Neural progenitor cell (in vitro differentiated cells): ENCODE results near the gene PEX14. TPM values are rescaled to one million over a fixed set of nuclear protein-coding genes. Genes with fewer than 3 reads are reported as not detected.

Source experiments
- DNase-seq: peaks from one replicate; pipeline ENCODE4 v3.0.0-alpha.2; 2016; ENCODE audit warnings: low spot score
- H2AFZ ChIP-seq: fragments of 200-600 bp; sonication (generic); replicated peaks from 2 replicates; pipeline ENCODE4 v1.6.1; 2016; ENCODE audit warnings: antibody characterized with exemption
- H3F3A ChIP-seq: fragments of 200-600 bp; sonication (generic); 2 replicates; pipeline ENCODE4 v1.6.1; 2016; ENCODE audit warnings: antibody characterized with exemption, low read depth
- H3K27ac ChIP-seq: fragments of 200-600 bp; sonication (generic); 2 replicates; pipeline ENCODE4 v1.5.1; 2016; ENCODE audit warnings: mild to moderate bottlenecking
- H3K27me3 ChIP-seq: fragments of 200-600 bp; sonication (generic); 2 replicates; pipeline ENCODE4 v1.6.1; 2016; ENCODE audit warnings: mild to moderate bottlenecking, moderate library complexity
- H3K36me3 ChIP-seq: fragments of 200-600 bp; sonication (generic); 2 replicates; pipeline ENCODE4 v1.5.1; 2016
- H3K4me1 ChIP-seq: fragments of 200-600 bp; sonication (generic); 2 replicates; pipeline ENCODE4 v1.6.1; 2016; ENCODE audit warnings: mixed run types
- H3K4me2 ChIP-seq: fragments of 200-600 bp; sonication (generic); 2 replicates; pipeline ENCODE4 v1.6.1; 2016
- H3K4me3 ChIP-seq: fragments of 200-600 bp; sonication (generic); 2 replicates; pipeline ENCODE4 v1.5.1; 2016
- H3K79me2 ChIP-seq: fragments of 200-600 bp; sonication (generic); 2 replicates; pipeline ENCODE4 v1.6.1; 2016; ENCODE audit warnings: low read depth
- H3K9ac ChIP-seq: fragments of 200-600 bp; sonication (generic); 2 replicates; pipeline ENCODE4 v1.6.1; 2016
- H3K9me3 ChIP-seq: fragments of 200-600 bp; sonication (generic); 2 replicates; pipeline ENCODE4 v1.5.1; 2016; ENCODE audit warnings: low read depth
- H4K20me1 ChIP-seq: fragments of 200-600 bp; sonication (generic); 2 replicates; pipeline ENCODE4 v1.6.1; 2016; ENCODE audit warnings: low read depth
- H3K27ac Mint-ChIP-seq: 3 replicates; pipeline ENCODE4 v1.8.0; 2021; ENCODE audit warnings: mixed read lengths
- H3K27me3 Mint-ChIP-seq: 2 replicates; pipeline ENCODE4 v1.8.0; 2022; ENCODE audit warnings: low read depth, mild to moderate bottlenecking, inconsistent platforms, moderate library complexity, mixed read lengths; ENCODE audit not compliant: insufficient read depth
- H3K36me3 Mint-ChIP-seq: 3 replicates; pipeline ENCODE4 v1.8.0; 2021; ENCODE audit warnings: mixed read lengths
- H3K4me1 Mint-ChIP-seq: 3 replicates; pipeline ENCODE4 v1.8.0; 2021; ENCODE audit warnings: mixed read lengths
- H3K4me3 Mint-ChIP-seq: 3 replicates; pipeline ENCODE4 v1.8.0; 2021; ENCODE audit warnings: mild to moderate bottlenecking, moderate library complexity, mixed read lengths
- H3K9me3 Mint-ChIP-seq: 3 replicates; pipeline ENCODE4 v1.8.0; 2020; ENCODE audit warnings: mixed read lengths
- EZH2 ChIP-seq: fragments of 200-600 bp; sonication (generic); IDR thresholded peaks from 2 replicates; pipeline ENCODE4 v1.6.1; 2017; ENCODE audit warnings: antibody characterized with exemption, mild to moderate bottlenecking, moderate library complexity
- EZH2phosphoT487 ChIP-seq: fragments of 200-600 bp; sonication (generic); IDR thresholded peaks from 2 replicates; pipeline ENCODE4 v1.6.1; 2017; ENCODE audit warnings: antibody characterized with exemption
- total RNA-seq: library from RNA; depleted of rRNA; stranded (reverse); fragments of >200 nt; gene quantifications from 2 replicates; pipeline ENCODE4 v1.2.3, GENCODE V29; 2015; ENCODE audit warnings: low replicate concordance
- TF ChIP-seq, protein P1 (sequence below): fragments of 200-600 bp; sonication (generic); IDR thresholded peaks from 2 replicates; pipeline ENCODE4 v1.5.1; 2017; ENCODE audit warnings: antibody characterized with exemption, mild to moderate bottlenecking

Gene PEX14
- total RNA-seq, 1 donor from 2014 or later = 9.3 TPM

DNA sequence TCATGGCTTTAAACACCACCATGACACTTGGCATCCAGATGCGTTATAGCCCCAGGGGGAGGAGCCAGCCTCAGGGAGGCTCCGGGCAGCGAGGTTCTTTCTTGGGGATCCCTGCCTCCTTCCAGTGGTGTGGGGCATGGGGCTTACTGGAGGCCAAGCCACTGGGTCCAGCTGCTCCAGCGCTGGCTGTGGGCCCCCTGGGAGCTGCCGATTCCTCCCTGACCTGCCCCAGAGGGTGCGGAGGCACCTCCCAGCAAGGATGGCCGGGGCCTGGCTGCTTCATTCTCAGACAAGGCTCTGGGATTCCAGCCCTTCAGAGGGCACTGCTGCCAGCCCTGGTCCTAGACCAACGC lies 159.3 kb downstream of the PEX14 start:
- Mint-ChIP-seq H3K36me3 (peaks cover 3% of the 10 kb centered on the region), H3K4me3 (no peak overlapping the region), H3K27me3 (peaks cover 10% of the 10 kb centered on the region), H3K9me3 (no peaks in the 10 kb centered on the region), H3K27ac (peak overlapping the region; percentile 33), H3K4me1 (peaks cover 41% of the 10 kb centered on the region)
- Histone ChIP-seq H4K20me1 (peaks cover 42% of the 10 kb centered on the region), H3K79me2 (no peaks in the 10 kb centered on the region), H3K4me2 (no peak overlapping the region), H3K36me3 (no peaks in the 10 kb centered on the region), H3K9ac (no peak overlapping the region), H3K4me1 (peaks cover 35% of the 10 kb centered on the region), H3K9me3 (no peaks in the 10 kb centered on the region), H3K4me3 (no peak overlapping the region), H3F3A (peaks cover 31% of the 10 kb centered on the region), H3K27me3 (peaks cover 22% of the 10 kb centered on the region), H3K27ac (no peak overlapping the region), H2AFZ (no peak overlapping the region)
- no peak for DNase-seq
- no peak for TF ChIP-seq EZH2phosphoT487
- TF ChIP-seq EZH2 = no peak
- TF ChIP-seq, protein P1, sequence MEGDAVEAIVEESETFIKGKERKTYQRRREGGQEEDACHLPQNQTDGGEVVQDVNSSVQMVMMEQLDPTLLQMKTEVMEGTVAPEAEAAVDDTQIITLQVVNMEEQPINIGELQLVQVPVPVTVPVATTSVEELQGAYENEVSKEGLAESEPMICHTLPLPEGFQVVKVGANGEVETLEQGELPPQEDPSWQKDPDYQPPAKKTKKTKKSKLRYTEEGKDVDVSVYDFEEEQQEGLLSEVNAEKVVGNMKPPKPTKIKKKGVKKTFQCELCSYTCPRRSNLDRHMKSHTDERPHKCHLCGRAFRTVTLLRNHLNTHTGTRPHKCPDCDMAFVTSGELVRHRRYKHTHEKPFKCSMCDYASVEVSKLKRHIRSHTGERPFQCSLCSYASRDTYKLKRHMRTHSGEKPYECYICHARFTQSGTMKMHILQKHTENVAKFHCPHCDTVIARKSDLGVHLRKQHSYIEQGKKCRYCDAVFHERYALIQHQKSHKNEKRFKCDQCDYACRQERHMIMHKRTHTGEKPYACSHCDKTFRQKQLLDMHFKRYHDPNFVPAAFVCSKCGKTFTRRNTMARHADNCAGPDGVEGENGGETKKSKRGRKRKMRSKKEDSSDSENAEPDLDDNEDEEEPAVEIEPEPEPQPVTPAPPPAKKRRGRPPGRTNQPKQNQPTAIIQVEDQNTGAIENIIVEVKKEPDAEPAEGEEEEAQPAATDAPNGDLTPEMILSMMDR = no peak

DNA sequence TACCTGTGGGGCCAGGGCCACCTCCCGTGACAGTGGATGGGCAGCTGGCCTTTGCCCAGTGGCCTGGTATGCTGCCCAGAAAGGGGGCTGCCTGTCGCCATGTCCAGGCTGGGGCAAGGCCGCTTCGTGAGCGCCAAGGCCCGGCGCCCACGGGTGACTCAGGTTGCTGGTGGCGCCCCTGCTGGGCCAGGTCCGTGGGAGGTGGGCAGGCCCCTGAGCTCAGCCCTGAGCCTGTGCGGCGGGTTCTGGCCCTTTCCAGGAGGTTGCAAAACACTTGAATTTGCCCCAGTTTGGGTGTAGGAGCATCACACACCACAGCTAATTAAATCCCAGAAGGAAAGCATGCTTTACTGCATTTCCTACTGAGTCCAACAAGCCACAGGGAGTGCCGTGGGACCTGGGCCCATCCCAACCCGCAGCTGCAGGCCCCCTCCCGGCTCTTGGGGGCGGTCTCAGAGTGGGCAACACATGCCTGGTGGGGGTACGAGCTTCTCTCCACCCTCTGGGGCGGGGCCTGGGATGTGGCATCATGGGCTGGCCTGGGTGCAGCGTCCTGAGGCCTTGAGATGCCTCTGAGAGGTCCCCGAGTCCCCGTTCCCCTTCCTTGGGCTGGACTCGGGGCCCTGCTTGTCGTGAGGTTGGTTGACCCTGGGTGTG lies 159.8 kb downstream of the PEX14 start:
- Mint-ChIP-seq H3K9me3 (no peaks in the 10 kb centered on the region), H3K4me3 (no peak overlapping the region), H3K36me3 (peaks cover 5% of the 10 kb centered on the region), H3K27ac (no peak overlapping the region), H3K27me3 (peaks cover 14% of the 10 kb centered on the region), H3K4me1 (peaks cover 39% of the 10 kb centered on the region)
- Histone ChIP-seq H3K27me3 (peaks cover 27% of the 10 kb centered on the region), H3K4me1 (peaks cover 35% of the 10 kb centered on the region), H2AFZ (no peak overlapping the region), H3K27ac (no peak overlapping the region), H3K9me3 (no peaks in the 10 kb centered on the region), H3K9ac (no peak overlapping the region), H3K4me3 (no peak overlapping the region), H4K20me1 (peaks cover 44% of the 10 kb centered on the region), H3F3A (peaks cover 31% of the 10 kb centered on the region), H3K4me2 (no peak overlapping the region), H3K79me2 (no peaks in the 10 kb centered on the region), H3K36me3 (no peaks in the 10 kb centered on the region)
- no peak for DNase-seq
- TF ChIP-seq EZH2phosphoT487 (no peak), EZH2 (no peak)
- TF ChIP-seq, protein P1 = no peak

DNA sequence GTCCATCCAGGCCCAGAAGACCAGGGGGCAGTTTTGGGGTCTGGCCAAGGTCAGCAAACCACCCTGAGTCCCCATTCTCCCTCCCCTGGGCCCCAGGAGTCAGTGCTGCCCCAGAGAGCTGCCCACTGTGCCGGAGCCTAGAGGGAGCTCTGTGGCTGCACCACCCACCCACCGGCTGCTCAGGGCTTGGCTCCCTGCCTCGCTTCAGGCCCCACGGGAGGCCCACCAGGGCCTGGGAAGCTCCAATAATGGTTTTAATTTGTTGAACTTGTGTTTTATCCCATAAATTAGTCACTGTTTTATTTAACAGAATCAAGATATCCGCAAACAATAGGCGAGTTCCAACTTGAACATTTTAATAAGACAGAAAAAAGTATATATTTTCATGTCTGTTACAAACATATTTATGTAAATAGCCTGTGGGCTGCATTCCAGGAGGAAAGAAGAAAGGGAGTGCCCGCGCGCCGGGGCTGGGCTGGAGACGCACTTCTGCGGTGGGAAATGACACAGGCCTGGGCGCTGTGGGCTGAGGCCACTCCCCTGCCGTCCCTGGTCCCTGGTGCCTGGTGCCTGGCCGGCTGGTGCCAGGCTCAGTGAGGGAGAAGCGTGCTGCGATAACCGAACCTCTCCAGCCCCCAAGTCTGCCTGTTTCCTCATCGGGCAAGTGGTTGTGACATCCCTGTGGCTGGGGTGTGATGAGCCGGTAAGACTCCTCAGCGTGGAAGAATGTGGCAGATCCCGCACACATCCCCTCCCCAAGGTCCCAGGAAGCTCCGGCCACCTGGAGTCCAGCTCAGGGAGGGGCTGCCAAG lies 160.5 kb downstream of the PEX14 start:
- Histone ChIP-seq H3K79me2 (no peaks in the 10 kb centered on the region), H3K9ac (no peak overlapping the region), H3K4me3 (no peak overlapping the region), H4K20me1 (peaks cover 47% of the 10 kb centered on the region), H3K36me3 (no peaks in the 10 kb centered on the region), H3K4me1 (peaks cover 35% of the 10 kb centered on the region), H3K9me3 (no peaks in the 10 kb centered on the region), H2AFZ (no peak overlapping the region), H3F3A (peaks cover 31% of the 10 kb centered on the region), H3K27me3 (peaks cover 35% of the 10 kb centered on the region), H3K4me2 (no peak overlapping the region), H3K27ac (no peak overlapping the region)
- Mint-ChIP-seq H3K4me1 (peaks cover 34% of the 10 kb centered on the region), H3K27ac (no peak overlapping the region), H3K9me3 (no peaks in the 10 kb centered on the region), H3K4me3 (no peak overlapping the region), H3K27me3 (peaks cover 20% of the 10 kb centered on the region), H3K36me3 (peaks cover 5% of the 10 kb centered on the region)
- DNase-seq = no peak
- TF ChIP-seq EZH2 = no peak
- TF ChIP-seq, protein P1 = no peak
- TF ChIP-seq EZH2phosphoT487 = no peak
